PC-3 (cell line): ENCODE results near the gene TBX10. TPM values are rescaled to one million over a fixed set of nuclear protein-coding genes. Genes with fewer than 3 reads are reported as not detected.

Source experiments
- ATAC-seq: fragments of 200-7000 bp; cut with Tn5 transposase; 2 replicates; pipeline ENCODE4 v1.9.1; 2020; ENCODE audit warnings: mild to moderate bottlenecking, moderate library complexity
- BruUV-seq: library from RNA; stranded (reverse); fragments of 400-500 nt; replicated peaks from 2 replicates; lab custom pipeline; 2021; lab: Mats Ljungman, UMichigan
- CTCF ChIA-PET: fragments of 300-600 bp; sonication (Branson Sonifier 250); formaldehyde crosslinking; loops from one replicate; lab custom pipeline; 2022; ENCODE audit warnings: antibody characterized with exemption; lab: Charles Lee
- POLR2A ChIA-PET: fragments of 300-600 bp; sonication (Branson Sonifier 250); formaldehyde crosslinking; loops from one replicate; lab custom pipeline; 2022; ENCODE audit warnings: antibody characterized with exemption; ENCODE audit not compliant: unreplicated experiment; lab: Charles Lee
- DNase-seq: peaks from one replicate; pipeline ENCODE4 v3.0.0-alpha.2; 2015
- H2AFZ ChIP-seq: fragments of 300-600 bp; sonication (generic); 2 replicates; pipeline ENCODE4 v1.6.0; 2016; ENCODE audit warnings: antibody characterized with exemption, low read length
- H3F3A ChIP-seq: fragments of 300-600 bp; sonication (generic); one replicate; pipeline ENCODE4 v1.6.0; 2017; ENCODE audit warnings: antibody characterized with exemption, low read length, control low read depth, mild to moderate bottlenecking; ENCODE audit not compliant: unreplicated experiment
- H3K27ac ChIP-seq: fragments of 300-600 bp; sonication (generic); 2 replicates; pipeline ENCODE4 v1.5.1; 2016; ENCODE audit warnings: mild to moderate bottlenecking, low read length
- H3K27me3 ChIP-seq: fragments of 300-600 bp; sonication (generic); 2 replicates; pipeline ENCODE4 v1.6.1; 2016; ENCODE audit warnings: low read length, mixed read lengths
- H3K36me3 ChIP-seq: fragments of 300-600 bp; sonication (generic); 2 replicates; pipeline ENCODE4 v1.6.1; 2016; ENCODE audit warnings: low read depth, mixed run types, low read length, mixed read lengths
- H3K4me1 ChIP-seq: fragments of 300-600 bp; sonication (generic); 2 replicates; pipeline ENCODE4 v1.5.1; 2016; ENCODE audit warnings: low read length; ENCODE audit not compliant: insufficient read depth
- H3K4me2 ChIP-seq: fragments of 300-600 bp; sonication (generic); 2 replicates; pipeline ENCODE4 v1.6.0; 2016; ENCODE audit warnings: low read length
- H3K4me3 ChIP-seq: fragments of 300-600 bp; sonication (generic); 2 replicates; pipeline ENCODE4 v1.5.1; 2016; ENCODE audit warnings: mild to moderate bottlenecking, low read length, mixed read lengths
- H3K79me2 ChIP-seq: fragments of 300-600 bp; sonication (generic); 2 replicates; pipeline ENCODE4 v1.6.1; 2017; ENCODE audit warnings: low read length, mixed read lengths
- H3K9ac ChIP-seq: fragments of 300-600 bp; sonication (generic); 2 replicates; pipeline ENCODE4 v1.6.0; 2016; ENCODE audit warnings: mild to moderate bottlenecking, low read length
- H3K9me2 ChIP-seq: fragments of 300-600 bp; sonication (generic); replicated peaks from 2 replicates; pipeline ENCODE4 v1.6.1; 2016; ENCODE audit warnings: mixed run types, low read length, mixed read lengths
- H3K9me3 ChIP-seq: fragments of 300-600 bp; sonication (generic); 2 replicates; pipeline ENCODE4 v1.6.1; 2016; ENCODE audit warnings: low read length, mixed read lengths
- H4K20me1 ChIP-seq: fragments of 300-600 bp; sonication (generic); 2 replicates; pipeline ENCODE4 v1.6.1; 2016; ENCODE audit warnings: low read length, mixed read lengths
- EZH2 ChIP-seq: fragments of 300-600 bp; sonication (generic); IDR thresholded peaks from one replicate; pipeline ENCODE4 v1.6.1; 2017; ENCODE audit warnings: antibody characterized with exemption, mild to moderate bottlenecking, low read length; ENCODE audit not compliant: unreplicated experiment
- EZH2phosphoT487 ChIP-seq: fragments of 300-600 bp; sonication (generic); IDR thresholded peaks from 2 replicates; pipeline ENCODE4 v1.6.1; 2018; ENCODE audit warnings: mild to moderate bottlenecking, antibody characterized with exemption, low read length, borderline replicate concordance
- intact Hi-C: fragments of 100-400 bp; cut with micrococcal nuclease; formaldehyde crosslinking; loops from 2 replicates; pipeline ENCODE4 v1.9.0; 2023
- total RNA-seq: library from RNA; depleted of rRNA; stranded (reverse); fragments of >200 nt; gene quantifications from 2 replicates; pipeline ENCODE4 v1.2.3, GENCODE V29; 2014
- TF ChIP-seq, protein P1 (sequence below): fragments of 300-600 bp; sonication (generic); conservative IDR thresholded peaks from 2 replicates; pipeline ENCODE4 v1.5.1; 2017; ENCODE audit warnings: antibody characterized with exemption, low read depth, mild to moderate bottlenecking, low read length

Gene TBX10
- total RNA-seq, 1 experiment from 2014 or later = not detected

DNA sequence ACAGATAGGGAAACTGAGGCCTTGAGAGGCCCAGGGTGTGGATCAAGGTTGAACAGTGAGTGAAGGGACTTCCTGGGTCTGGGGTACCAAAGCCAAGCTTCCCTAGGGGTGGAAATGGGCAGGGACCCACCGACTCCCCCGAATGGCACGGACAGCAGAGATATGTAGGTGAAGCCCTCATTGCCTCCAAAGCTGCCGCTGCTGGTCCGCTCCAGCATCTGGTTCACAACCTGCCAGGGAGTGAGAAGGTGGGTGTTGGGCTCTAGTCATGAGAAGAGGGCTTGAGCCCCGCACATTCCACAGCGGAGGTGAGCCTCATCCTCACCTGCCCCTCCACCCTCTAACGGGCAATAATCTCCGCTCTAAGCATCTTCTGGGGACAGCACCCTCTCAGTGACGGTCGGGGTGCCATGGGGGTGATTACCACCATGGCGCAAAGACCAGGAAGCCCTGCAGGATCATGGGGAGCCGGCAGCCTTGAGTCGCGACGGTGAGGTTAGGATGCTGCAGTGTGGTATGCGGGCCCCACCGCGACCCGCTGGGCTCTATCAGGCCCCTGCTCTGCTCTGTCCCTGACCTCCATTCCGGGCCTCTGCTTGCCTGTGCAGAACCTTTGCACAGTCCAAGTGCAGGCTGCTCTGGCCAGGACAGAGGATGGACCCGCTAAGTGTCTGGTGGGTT, 24.1 kb upstream of the TBX10 start:
- ChIA-PET CTCF (no interaction called here), POLR2A (no interaction called here)
- no peaks in the 10 kb centered on the region for H4K20me1 ChIP-seq
- no peak overlapping the region for H3K27ac ChIP-seq
- DNase-seq (no peak), ATAC-seq (no peak)
- H3K9ac ChIP-seq = no peak overlapping the region
- no peak overlapping the region for H3K4me2 ChIP-seq
- H3K79me2 ChIP-seq = no peaks in the 10 kb centered on the region
- no peak overlapping the region for H2AFZ ChIP-seq
- TF ChIP-seq, protein P1, sequence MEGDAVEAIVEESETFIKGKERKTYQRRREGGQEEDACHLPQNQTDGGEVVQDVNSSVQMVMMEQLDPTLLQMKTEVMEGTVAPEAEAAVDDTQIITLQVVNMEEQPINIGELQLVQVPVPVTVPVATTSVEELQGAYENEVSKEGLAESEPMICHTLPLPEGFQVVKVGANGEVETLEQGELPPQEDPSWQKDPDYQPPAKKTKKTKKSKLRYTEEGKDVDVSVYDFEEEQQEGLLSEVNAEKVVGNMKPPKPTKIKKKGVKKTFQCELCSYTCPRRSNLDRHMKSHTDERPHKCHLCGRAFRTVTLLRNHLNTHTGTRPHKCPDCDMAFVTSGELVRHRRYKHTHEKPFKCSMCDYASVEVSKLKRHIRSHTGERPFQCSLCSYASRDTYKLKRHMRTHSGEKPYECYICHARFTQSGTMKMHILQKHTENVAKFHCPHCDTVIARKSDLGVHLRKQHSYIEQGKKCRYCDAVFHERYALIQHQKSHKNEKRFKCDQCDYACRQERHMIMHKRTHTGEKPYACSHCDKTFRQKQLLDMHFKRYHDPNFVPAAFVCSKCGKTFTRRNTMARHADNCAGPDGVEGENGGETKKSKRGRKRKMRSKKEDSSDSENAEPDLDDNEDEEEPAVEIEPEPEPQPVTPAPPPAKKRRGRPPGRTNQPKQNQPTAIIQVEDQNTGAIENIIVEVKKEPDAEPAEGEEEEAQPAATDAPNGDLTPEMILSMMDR = no peak
- TF ChIP-seq EZH2phosphoT487 = no peak
- no peak for TF ChIP-seq EZH2
- H3K4me3 ChIP-seq = no peak overlapping the region
- H3K9me2 ChIP-seq = no peaks in the 10 kb centered on the region
- H3K36me3 ChIP-seq = no peaks in the 10 kb centered on the region
- H3K27me3 ChIP-seq = no peaks in the 10 kb centered on the region
- no peaks in the 10 kb centered on the region for H3F3A ChIP-seq
- BruUV-seq = no TSS peak
- intact Hi-C loops = no loop called here
- no peaks in the 10 kb centered on the region for H3K9me3 ChIP-seq
- no peaks in the 10 kb centered on the region for H3K4me1 ChIP-seq

DNA sequence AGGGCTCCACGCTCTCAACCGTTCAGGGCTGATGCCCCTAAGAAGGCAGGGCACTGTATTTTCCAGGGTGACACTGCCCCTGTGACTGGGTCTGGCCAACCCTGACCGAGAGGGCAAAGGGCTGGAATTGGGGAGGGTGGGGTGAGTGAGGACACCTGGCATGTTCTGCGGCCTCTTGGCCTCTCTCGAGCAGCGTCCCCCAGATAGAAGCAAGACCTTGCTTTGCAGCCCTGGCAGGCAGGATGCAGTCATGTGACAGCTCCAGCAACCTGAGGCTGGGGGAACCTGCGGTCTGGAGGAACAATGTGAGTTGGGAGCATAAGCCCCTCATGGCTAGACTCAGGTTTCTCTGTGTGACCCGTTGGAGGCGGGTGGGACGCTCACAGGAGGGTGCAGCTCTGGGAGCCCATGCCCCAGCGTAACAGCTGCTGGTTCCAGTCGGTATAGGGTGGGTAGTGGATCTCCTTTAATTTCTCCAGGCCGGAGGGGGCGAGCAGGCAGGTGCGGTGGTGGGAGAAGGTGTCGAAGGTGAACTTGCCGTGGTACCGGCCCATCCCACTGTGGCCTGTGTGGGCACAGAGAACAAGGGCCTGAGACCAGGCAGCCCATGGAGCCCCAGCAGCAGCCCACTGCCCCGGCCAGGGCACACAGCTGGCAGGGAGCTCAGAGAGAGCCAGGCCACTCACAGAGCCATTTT, 23.4 kb upstream of the TBX10 start:
- Histone ChIP-seq H3K27me3 (no peaks in the 10 kb centered on the region), H3K9ac (no peak overlapping the region), H3K4me3 (no peak overlapping the region), H2AFZ (no peak overlapping the region), H3K79me2 (no peaks in the 10 kb centered on the region), H3K9me3 (no peaks in the 10 kb centered on the region), H3K36me3 (no peaks in the 10 kb centered on the region), H3F3A (no peaks in the 10 kb centered on the region), H3K9me2 (no peaks in the 10 kb centered on the region), H3K4me1 (peaks cover 4% of the 10 kb centered on the region), H3K4me2 (no peak overlapping the region), H3K27ac (no peak overlapping the region), H4K20me1 (no peaks in the 10 kb centered on the region)
- ChIA-PET POLR2A (no interaction called here), CTCF (no interaction called here)
- TF ChIP-seq, protein P1 = no peak
- TF ChIP-seq EZH2 (no peak), EZH2phosphoT487 (no peak)
- no peak for DNase-seq
- intact Hi-C loops = no loop called here
- BruUV-seq = no TSS peak
- ATAC-seq = no peak
